Endothelial cell of umbilical vein (primary cell): ENCODE results near the gene NFATC3. TPM values are rescaled to one million over a fixed set of nuclear protein-coding genes. Genes with fewer than 3 reads are reported as not detected.

Source experiments
- BruUV-seq: library from RNA; stranded (reverse); fragments of 400-500 nt; replicated peaks from 2 replicates; lab custom pipeline; 2021; lab: Mats Ljungman, UMichigan
- CTCF ChIA-PET: fragments of 300-600, 350-600 bp; sonication (Branson Sonifier 250); formaldehyde crosslinking; loops from one replicate; lab custom pipeline; 2021; ENCODE audit warnings: antibody characterized with exemption, inconsistent platforms; lab: Charles Lee
- POLR2A ChIA-PET: fragments of 300-600, 350-600 bp; sonication (Branson Sonifier 250); formaldehyde crosslinking; loops from one replicate; lab custom pipeline; 2021; ENCODE audit warnings: antibody characterized with exemption, inconsistent platforms; lab: Charles Lee
- DNase-seq: peaks from one replicate; pipeline ENCODE4 v3.0.0-alpha.2; 2011; ENCODE audit warnings: low read depth, low spot score
- FAIRE-seq: peaks from 2 replicates; lab custom pipeline; 2011; peaks lifted over from hg19 to GRCh38; lab: Jason Lieb, UNC
- H2AFZ ChIP-seq: 2 replicates; pipeline ENCODE4 v1.6.0; 2012; ENCODE audit warnings: low read depth, low read length, control low read depth, inconsistent platforms
- H3K27ac ChIP-seq: 2 replicates; pipeline ENCODE4 v1.5.1; 2011; ENCODE audit warnings: low read depth, mild to moderate bottlenecking, control low read depth, low read length, moderate library complexity; ENCODE audit not compliant: insufficient read depth
- H3K27me3 ChIP-seq, 2 experiments: 2 replicates each; pipeline versions ENCODE4 v1.6.0 to v1.6.1; 2011; ENCODE audit warnings: low read length in 2 of 2, mixed read lengths in 1 of 2; ENCODE audit not compliant: control insufficient read depth in 2 of 2, insufficient read depth in 2 of 2
- H3K36me3 ChIP-seq, 2 experiments: 2 replicates in 1 of 2; 3 replicates in 1 of 2; pipeline ENCODE4 v1.5.1; 2011; ENCODE audit warnings: low read length in 2 of 2, mild to moderate bottlenecking in 1 of 2, moderate library complexity in 1 of 2; ENCODE audit not compliant: control insufficient read depth in 2 of 2, insufficient read depth in 2 of 2; ENCODE audit errors: extremely low read depth in 1 of 2
- H3K4me1 ChIP-seq: 3 replicates; pipeline ENCODE4 v1.5.1; 2011; ENCODE audit warnings: mild to moderate bottlenecking, low read length; ENCODE audit not compliant: control insufficient read depth, insufficient read depth; ENCODE audit errors: extremely low read depth
- H3K4me2 ChIP-seq: 2 replicates; pipeline ENCODE4 v1.6.1; 2011; ENCODE audit warnings: low read length, control low read depth, mixed read lengths; ENCODE audit not compliant: insufficient read depth
- H3K4me3 ChIP-seq, 3 experiments: fragments of 200-600 bp in 1 of 3; sonication (generic), shearing (Covaris generic) in 1 of 3; replicated peaks in 1 of 3; 2 replicates each; pipeline ENCODE4 v1.5.1; 2011 to 2016; ENCODE audit warnings: control low read depth in 3 of 3, low read length in 3 of 3, mild to moderate bottlenecking in 2 of 3, inconsistent platforms in 1 of 3, low read depth in 1 of 3, moderate library complexity in 1 of 3; ENCODE audit not compliant: insufficient read depth in 1 of 3
- H3K79me2 ChIP-seq: 2 replicates; pipeline ENCODE4 v1.6.0; 2012; ENCODE audit warnings: low read length, inconsistent platforms; ENCODE audit not compliant: control insufficient read depth, insufficient read depth
- H3K9ac ChIP-seq: replicated peaks from 2 replicates; pipeline ENCODE3; 2011; ENCODE audit warnings: low read length, control low read depth; ENCODE audit not compliant: insufficient read depth; ENCODE audit errors: extremely low read depth
- H3K9me1 ChIP-seq: replicated peaks from 3 replicates; pipeline ENCODE4 v1.6.0; 2011; ENCODE audit warnings: mild to moderate bottlenecking, low read length; ENCODE audit not compliant: control insufficient read depth, insufficient read depth; ENCODE audit errors: extremely low read depth
- H3K9me3 ChIP-seq: replicated peaks from 2 replicates; pipeline ENCODE4 v1.5.1; 2012; ENCODE audit warnings: low read length, inconsistent platforms; ENCODE audit not compliant: control insufficient read depth, insufficient read depth
- H4K20me1 ChIP-seq: replicated peaks from 2 replicates; pipeline ENCODE3; 2011; ENCODE audit warnings: mild to moderate bottlenecking, low read length; ENCODE audit not compliant: control insufficient read depth, insufficient read depth; ENCODE audit errors: extremely low read depth
- EZH2 ChIP-seq: IDR thresholded peaks from 2 replicates; pipeline ENCODE4 v1.6.1; 2012; ENCODE audit warnings: borderline replicate concordance, low read depth, mild to moderate bottlenecking, moderate library complexity, low read length, inconsistent platforms; ENCODE audit not compliant: severe bottlenecking
- FOS ChIP-seq: IDR thresholded peaks from 2 replicates; pipeline ENCODE4 v1.6.1; 2011; ENCODE audit warnings: mild to moderate bottlenecking, low read length, moderate library complexity, borderline replicate concordance; ENCODE audit not compliant: insufficient read depth
- GATA2 ChIP-seq: IDR thresholded peaks from 2 replicates; pipeline ENCODE4 v1.7.0; 2011; ENCODE audit warnings: low read depth, mild to moderate bottlenecking, moderate library complexity, mixed read lengths, low read length; ENCODE audit not compliant: insufficient read length, insufficient read depth
- JUN ChIP-seq: IDR thresholded peaks from 2 replicates; pipeline ENCODE4 v1.6.1; 2011; ENCODE audit warnings: borderline replicate concordance, low read depth; ENCODE audit not compliant: insufficient read length, insufficient read depth
- MYC ChIP-seq: IDR thresholded peaks from one replicate; pipeline ENCODE4 v1.6.1; 2011; ENCODE audit warnings: mild to moderate bottlenecking, low read depth, low read length
- POLR2A ChIP-seq: IDR thresholded peaks from 2 replicates; pipeline ENCODE4 v1.6.1; 2012; ENCODE audit warnings: low read depth, mild to moderate bottlenecking, control low read depth, low read length
- POLR2AphosphoS5 ChIP-seq: IDR thresholded peaks from 2 replicates; pipeline ENCODE4 v1.6.1; 2012; ENCODE audit warnings: low read depth, mild to moderate bottlenecking, control low read depth, low read length, moderate library complexity; ENCODE audit not compliant: insufficient read depth
- dilution Hi-C: fragments of 300-500 bp; cut with MboI; formaldehyde crosslinking; loops from one replicate; pipeline ENCODE4 v1.15.0; 2019; ENCODE audit warnings: low sequenced_read_pairs; ENCODE audit not compliant: extremely low pct_ligation_motif_present
- intact Hi-C: fragments of 100-400 bp; cut with micrococcal nuclease; formaldehyde crosslinking; loops from one replicate; pipeline ENCODE4 v1.10.0; 2022
- polyA plus RNA-seq, 4 experiments: library from polyadenylated mRNA; depleted of rRNA in 3 of 4; stranded (reverse) in 3 of 4; unstranded in 1 of 4; fragments of >200 nt; gene quantifications; 2 replicates each; pipeline versions ENCODE4 v1.2.1 to v1.2.3, GENCODE V29; 2011 to 2012; ENCODE audit warnings: missing spikeins in 1 of 4
- total RNA-seq: library from RNA; stranded (reverse); gene quantifications from 2 replicates; pipeline ENCODE4 v1.2.3, GENCODE V29; 2021
- TF ChIP-seq, protein P1 (sequence below), 2 donors: IDR thresholded peaks; 1 replicate in 1 of 2; 2 replicates in 1 of 2; pipeline ENCODE4 v1.5.1; 2011; ENCODE audit warnings: low read length in 2 of 2, mild to moderate bottlenecking in 2 of 2, moderate library complexity in 2 of 2, control low read depth in 1 of 2, inconsistent platforms in 1 of 2, low read depth in 1 of 2; ENCODE audit not compliant: insufficient read depth in 1 of 2; ENCODE audit errors: extremely low read depth in 1 of 2
- TF ChIP-seq, protein P2 (sequence below): IDR thresholded peaks from 2 replicates; pipeline ENCODE4 v1.6.1; 2011; ENCODE audit not compliant: insufficient read depth, insufficient read length

The NFATC3 gene
- total and polyA plus RNA-seq, 2 donors (not counting 3 experiments of a cell fraction or from before 2014, with no cell fraction given) = 15.6 to 33.1 TPM

DNA sequence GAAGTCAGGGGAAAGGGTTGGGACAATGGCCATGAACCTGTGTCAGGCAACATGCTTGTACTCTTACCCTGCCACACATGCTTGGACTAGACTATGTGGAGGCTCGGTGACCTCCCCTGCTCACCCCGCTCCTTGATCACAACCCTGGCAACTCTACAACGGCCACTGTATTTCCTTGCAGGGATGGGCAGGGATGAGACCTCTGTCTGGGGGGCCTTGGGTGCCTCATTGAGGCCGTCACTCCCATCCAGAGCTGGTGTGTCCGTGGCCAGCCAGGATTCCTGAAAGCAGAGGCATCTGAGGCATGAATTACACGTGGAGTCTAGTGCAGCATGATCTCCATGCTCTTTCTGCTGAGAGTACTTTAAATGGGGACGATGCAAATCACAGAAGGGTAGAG, 161.0 kb downstream of the NFATC3 start:
- dilution Hi-C loops (no loop called here), intact Hi-C loops (no loop called here)
- Histone ChIP-seq H3K9ac (no peak overlapping the region), H3K9me1 (no peaks in the 10 kb centered on the region), H3K4me1 (peaks cover 9% of the 10 kb centered on the region), H3K36me3 (peaks cover 0 to 1% of the 10 kb centered on the region in 2 experiments), H3K79me2 (no peaks in the 10 kb centered on the region), H4K20me1 (no peaks in the 10 kb centered on the region), H3K27me3 (no peaks in the 10 kb centered on the region), H3K4me2 (peak overlapping the region; percentile 64), H3K27ac (no peak overlapping the region), H3K4me3 (peak overlapping the region in 2 of 3 experiments; percentile 58 to 98), H2AFZ (no peak overlapping the region), H3K9me3 (no peaks in the 10 kb centered on the region)
- no peak for TF ChIP-seq POLR2AphosphoS5
- TF ChIP-seq JUN = no peak
- TF ChIP-seq, protein P1, sequence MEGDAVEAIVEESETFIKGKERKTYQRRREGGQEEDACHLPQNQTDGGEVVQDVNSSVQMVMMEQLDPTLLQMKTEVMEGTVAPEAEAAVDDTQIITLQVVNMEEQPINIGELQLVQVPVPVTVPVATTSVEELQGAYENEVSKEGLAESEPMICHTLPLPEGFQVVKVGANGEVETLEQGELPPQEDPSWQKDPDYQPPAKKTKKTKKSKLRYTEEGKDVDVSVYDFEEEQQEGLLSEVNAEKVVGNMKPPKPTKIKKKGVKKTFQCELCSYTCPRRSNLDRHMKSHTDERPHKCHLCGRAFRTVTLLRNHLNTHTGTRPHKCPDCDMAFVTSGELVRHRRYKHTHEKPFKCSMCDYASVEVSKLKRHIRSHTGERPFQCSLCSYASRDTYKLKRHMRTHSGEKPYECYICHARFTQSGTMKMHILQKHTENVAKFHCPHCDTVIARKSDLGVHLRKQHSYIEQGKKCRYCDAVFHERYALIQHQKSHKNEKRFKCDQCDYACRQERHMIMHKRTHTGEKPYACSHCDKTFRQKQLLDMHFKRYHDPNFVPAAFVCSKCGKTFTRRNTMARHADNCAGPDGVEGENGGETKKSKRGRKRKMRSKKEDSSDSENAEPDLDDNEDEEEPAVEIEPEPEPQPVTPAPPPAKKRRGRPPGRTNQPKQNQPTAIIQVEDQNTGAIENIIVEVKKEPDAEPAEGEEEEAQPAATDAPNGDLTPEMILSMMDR (IDR thresholded peaks at IDR 0.05; ENCODE audit: extremely low read depth in 1 of 2, insufficient read depth in 1 of 2, low read depth in 1 of 2, low read length in 2 of 2) = no peak
- no peak for TF ChIP-seq GATA2
- TF ChIP-seq, protein P2, sequence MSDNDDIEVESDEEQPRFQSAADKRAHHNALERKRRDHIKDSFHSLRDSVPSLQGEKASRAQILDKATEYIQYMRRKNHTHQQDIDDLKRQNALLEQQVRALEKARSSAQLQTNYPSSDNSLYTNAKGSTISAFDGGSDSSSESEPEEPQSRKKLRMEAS = no peak
- TF ChIP-seq MYC = no peak
- TF ChIP-seq EZH2 = no peak
- TF ChIP-seq FOS = no peak
- no peak for TF ChIP-seq POLR2A
- FAIRE-seq = no peak
- no TSS peak for BruUV-seq
- DNase-seq = no peak
- ChIA-PET POLR2A (no interaction called here), CTCF (interaction anchor here (0.7 to 2.3 kb wide), 5 partner anchors 15 to 139 kb away, joined by 3 to 11 read pairs (median 3); partner anchors contain the start of gene SLC7A6)
